GM12878 (cell line): ENCODE data around the gene NOP9. TPM values are rescaled to one million over a fixed set of nuclear protein-coding genes. Genes with fewer than 3 reads are reported as not detected.

Experiments
- BHLHE40 ChIP-seq, 2 experiments: fragments of 450-650 bp in 1 of 2; IDR thresholded peaks; 2 replicates each; pipeline ENCODE4 v1.6.1; 2011 to 2017; ENCODE audit warnings: low read depth in 2 of 2, borderline replicate concordance in 1 of 2, improper control_type of control experiment in 1 of 2, low read length in 1 of 2, mild to moderate bottlenecking in 1 of 2
- BRCA1 ChIP-seq: IDR thresholded peaks from 2 replicates; pipeline ENCODE4 v1.6.1; 2011; ENCODE audit warnings: low read depth, low read length, improper control_type of control experiment
- CBX3 ChIP-seq: fragments of 200-600 bp; sonication (generic); IDR thresholded peaks from 2 replicates; pipeline ENCODE4 v1.6.1; 2016; ENCODE audit warnings: low read depth, borderline replicate concordance
- FOS ChIP-seq: IDR thresholded peaks from 3 replicates; pipeline ENCODE4 v1.6.1; 2011; ENCODE audit warnings: borderline replicate concordance; ENCODE audit not compliant: insufficient read length; ENCODE audit errors: extremely low read depth
- IRF4 ChIP-seq: IDR thresholded peaks from 2 replicates; pipeline ENCODE4 v1.6.1; 2011; ENCODE audit warnings: low read depth, low read length
- KLF5 ChIP-seq: fragments of 450-650 bp; IDR thresholded peaks from 2 replicates; pipeline ENCODE4 v1.6.1; 2014; ENCODE audit warnings: mild to moderate bottlenecking; ENCODE audit not compliant: partially characterized antibody
- MEF2A ChIP-seq: IDR thresholded peaks from 2 replicates; pipeline ENCODE4 v1.6.1; 2011; ENCODE audit warnings: low read depth, mild to moderate bottlenecking, low read length, moderate library complexity; ENCODE audit not compliant: insufficient read depth
- NR2F1 ChIP-seq: fragments of 450-650 bp; conservative IDR thresholded peaks from 2 replicates; pipeline ENCODE4 v1.6.1; 2017; ENCODE audit warnings: mild to moderate bottlenecking
- PAX5 ChIP-seq: IDR thresholded peaks from 2 replicates; pipeline ENCODE4 v1.6.1; 2011; ENCODE audit warnings: low read depth, low read length, borderline replicate concordance
- SIX5 ChIP-seq: IDR thresholded peaks from 2 replicates; pipeline ENCODE4 v1.6.1; 2011; ENCODE audit warnings: mild to moderate bottlenecking, low read depth, low read length, moderate library complexity; ENCODE audit not compliant: severe bottlenecking
- SRF ChIP-seq, 2 experiments: IDR thresholded peaks; 2 replicates each; pipeline ENCODE4 v1.6.1; 2011; ENCODE audit warnings: low read depth in 2 of 2, low read length in 2 of 2, mild to moderate bottlenecking in 1 of 2, moderate library complexity in 1 of 2
- TARDBP ChIP-seq: IDR thresholded peaks from 2 replicates; pipeline ENCODE4 v1.6.1; 2016; ENCODE audit warnings: borderline replicate concordance
- ZNF207 ChIP-seq: fragments of 450-650 bp; IDR thresholded peaks from 2 replicates; pipeline ENCODE4 v1.6.1; 2014; ENCODE audit warnings: antibody characterized with exemption, mild to moderate bottlenecking, borderline replicate concordance
- polyA plus RNA-seq, 11 experiments: library from polyadenylated mRNA; depleted of rRNA in 4 of 11; unstranded in 6 of 11; stranded (reverse) in 5 of 11; fragments of >200 nt; fragmentation: Nextera tagmentation in 4 of 11; fragmentation: Illumina TruSeq in 1 of 11; extraction: Ambion mirVana in 4 of 11; extraction: Trizol in 1 of 11; gene quantifications; 1 replicate in 1 of 11; 2 replicates in 10 of 11; pipeline versions ENCODE4 v1.2.1 to v1.2.3, GENCODE V29; 2011 to 2016; ENCODE audit warnings: inconsistent platforms in 2 of 11, missing spikeins in 2 of 11, low read depth in 1 of 11
- total RNA-seq, 4 experiments: library from RNA; depleted of rRNA in 3 of 4; stranded (reverse); fragments of >200 nt in 3 of 4; fragmentation: Illumina TruSeq in 1 of 4; extraction: Trizol in 1 of 4; gene quantifications; 2 replicates each; pipeline versions ENCODE4 v1.2.1 to v1.2.3, GENCODE V29; 2013 to 2021
- TF ChIP-seq, protein P1 (sequence below): fragments of 450-650 bp; IDR thresholded peaks from 2 replicates; pipeline ENCODE4 v1.6.1; 2017; ENCODE audit warnings: mild to moderate bottlenecking, low read depth, inconsistent platforms; ENCODE audit not compliant: poor library complexity, severe bottlenecking
- TF ChIP-seq, protein P2 (sequence below): fragments of 450-650 bp; IDR thresholded peaks from 2 replicates; pipeline ENCODE4 v1.6.1; 2017; ENCODE audit warnings: mild to moderate bottlenecking, moderate library complexity
- TF ChIP-seq, protein P3 (sequence below): fragments of 450-650 bp; IDR thresholded peaks from 2 replicates; pipeline ENCODE4 v1.6.1; 2017; ENCODE audit warnings: mild to moderate bottlenecking, moderate library complexity
- TF ChIP-seq, protein P4 (sequence below): IDR thresholded peaks from 2 replicates; pipeline ENCODE4 v1.6.1; 2012; ENCODE audit warnings: low read depth, low read length, improper control_type of control experiment

Gene NOP9
- total and polyA plus RNA-seq, 10 of the 15 experiments (the other 5 are each of a cell fraction or from before 2014, with no cell fraction given): 2.4 to 43.9 (median 20.3) TPM

DNA sequence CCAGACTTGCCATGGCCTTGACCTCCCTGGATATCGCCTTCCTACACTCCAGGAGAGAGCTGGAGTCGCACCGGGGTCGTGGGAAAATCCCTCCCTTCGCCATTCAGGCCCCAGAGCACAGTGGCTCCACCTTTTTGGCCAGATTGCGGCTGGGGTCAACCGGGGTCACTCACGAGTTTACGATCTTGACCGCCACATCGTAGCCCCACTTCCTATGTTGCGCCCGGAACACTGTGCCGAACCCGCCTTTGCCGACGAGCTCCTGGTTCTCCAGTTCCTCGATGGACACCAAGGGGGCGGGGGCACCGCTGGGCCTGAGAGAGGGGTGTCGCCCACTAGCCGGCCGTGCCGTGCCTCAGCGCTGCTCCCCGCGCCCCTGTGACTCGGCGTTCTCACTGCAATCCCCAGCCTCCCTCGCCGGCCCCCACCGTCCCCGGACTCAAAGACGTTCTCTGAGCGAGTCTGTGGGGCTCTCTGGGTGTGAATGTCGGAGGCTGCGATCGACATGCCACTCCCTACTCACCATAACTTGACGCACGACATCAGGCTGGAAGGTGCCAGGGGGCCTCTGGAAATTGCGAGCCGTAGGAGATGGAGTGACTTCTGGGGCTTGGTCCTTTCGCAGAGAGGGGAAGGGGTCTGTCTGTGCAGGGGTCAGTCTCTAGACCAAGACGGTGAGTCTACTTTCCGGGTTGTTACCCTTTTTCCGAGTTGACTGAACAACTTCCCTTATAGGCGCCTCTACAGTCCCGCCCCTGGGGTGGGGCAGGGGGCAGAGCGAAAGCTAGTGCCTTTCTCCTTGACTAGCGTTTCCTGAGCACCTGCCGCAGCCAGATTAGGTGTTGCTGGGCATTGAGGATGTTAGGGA lies 39.9 kb downstream of the NOP9 start, which contains the start of gene RIPK3 (continued):
- TF ChIP-seq, protein P1, sequence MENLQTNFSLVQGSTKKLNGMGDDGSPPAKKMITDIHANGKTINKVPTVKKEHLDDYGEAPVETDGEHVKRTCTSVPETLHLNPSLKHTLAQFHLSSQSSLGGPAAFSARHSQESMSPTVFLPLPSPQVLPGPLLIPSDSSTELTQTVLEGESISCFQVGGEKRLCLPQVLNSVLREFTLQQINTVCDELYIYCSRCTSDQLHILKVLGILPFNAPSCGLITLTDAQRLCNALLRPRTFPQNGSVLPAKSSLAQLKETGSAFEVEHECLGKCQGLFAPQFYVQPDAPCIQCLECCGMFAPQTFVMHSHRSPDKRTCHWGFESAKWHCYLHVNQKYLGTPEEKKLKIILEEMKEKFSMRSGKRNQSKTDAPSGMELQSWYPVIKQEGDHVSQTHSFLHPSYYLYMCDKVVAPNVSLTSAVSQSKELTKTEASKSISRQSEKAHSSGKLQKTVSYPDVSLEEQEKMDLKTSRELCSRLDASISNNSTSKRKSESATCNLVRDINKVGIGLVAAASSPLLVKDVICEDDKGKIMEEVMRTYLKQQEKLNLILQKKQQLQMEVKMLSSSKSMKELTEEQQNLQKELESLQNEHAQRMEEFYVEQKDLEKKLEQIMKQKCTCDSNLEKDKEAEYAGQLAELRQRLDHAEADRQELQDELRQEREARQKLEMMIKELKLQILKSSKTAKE: no peak
- no peak for TF ChIP-seq ZNF207
- TF ChIP-seq, protein P2, sequence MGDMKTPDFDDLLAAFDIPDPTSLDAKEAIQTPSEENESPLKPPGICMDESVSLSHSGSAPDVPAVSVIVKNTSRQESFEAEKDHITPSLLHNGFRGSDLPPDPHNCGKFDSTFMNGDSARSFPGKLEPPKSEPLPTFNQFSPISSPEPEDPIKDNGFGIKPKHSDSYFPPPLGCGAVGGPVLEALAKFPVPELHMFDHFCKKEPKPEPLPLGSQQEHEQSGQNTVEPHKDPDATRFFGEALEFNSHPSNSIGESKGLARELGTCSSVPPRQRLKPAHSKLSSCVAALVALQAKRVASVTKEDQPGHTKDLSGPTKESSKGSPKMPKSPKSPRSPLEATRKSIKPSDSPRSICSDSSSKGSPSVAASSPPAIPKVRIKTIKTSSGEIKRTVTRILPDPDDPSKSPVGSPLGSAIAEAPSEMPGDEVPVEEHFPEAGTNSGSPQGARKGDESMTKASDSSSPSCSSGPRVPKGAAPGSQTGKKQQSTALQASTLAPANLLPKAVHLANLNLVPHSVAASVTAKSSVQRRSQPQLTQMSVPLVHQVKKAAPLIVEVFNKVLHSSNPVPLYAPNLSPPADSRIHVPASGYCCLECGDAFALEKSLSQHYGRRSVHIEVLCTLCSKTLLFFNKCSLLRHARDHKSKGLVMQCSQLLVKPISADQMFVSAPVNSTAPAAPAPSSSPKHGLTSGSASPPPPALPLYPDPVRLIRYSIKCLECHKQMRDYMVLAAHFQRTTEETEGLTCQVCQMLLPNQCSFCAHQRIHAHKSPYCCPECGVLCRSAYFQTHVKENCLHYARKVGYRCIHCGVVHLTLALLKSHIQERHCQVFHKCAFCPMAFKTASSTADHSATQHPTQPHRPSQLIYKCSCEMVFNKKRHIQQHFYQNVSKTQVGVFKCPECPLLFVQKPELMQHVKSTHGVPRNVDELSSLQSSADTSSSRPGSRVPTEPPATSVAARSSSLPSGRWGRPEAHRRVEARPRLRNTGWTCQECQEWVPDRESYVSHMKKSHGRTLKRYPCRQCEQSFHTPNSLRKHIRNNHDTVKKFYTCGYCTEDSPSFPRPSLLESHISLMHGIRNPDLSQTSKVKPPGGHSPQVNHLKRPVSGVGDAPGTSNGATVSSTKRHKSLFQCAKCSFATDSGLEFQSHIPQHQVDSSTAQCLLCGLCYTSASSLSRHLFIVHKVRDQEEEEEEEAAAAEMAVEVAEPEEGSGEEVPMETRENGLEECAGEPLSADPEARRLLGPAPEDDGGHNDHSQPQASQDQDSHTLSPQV: no peak
- TF ChIP-seq BHLHE40 (IDR thresholded peaks at IDR 0.05; ENCODE audit: borderline replicate concordance in 1 of 2, low read depth in 2 of 2, low read length in 1 of 2): peak in 1 of 2 experiments; percentile 19; a peak in 1 of 4 replicates
- TF ChIP-seq SIX5: no peak
- TF ChIP-seq, protein P3, sequence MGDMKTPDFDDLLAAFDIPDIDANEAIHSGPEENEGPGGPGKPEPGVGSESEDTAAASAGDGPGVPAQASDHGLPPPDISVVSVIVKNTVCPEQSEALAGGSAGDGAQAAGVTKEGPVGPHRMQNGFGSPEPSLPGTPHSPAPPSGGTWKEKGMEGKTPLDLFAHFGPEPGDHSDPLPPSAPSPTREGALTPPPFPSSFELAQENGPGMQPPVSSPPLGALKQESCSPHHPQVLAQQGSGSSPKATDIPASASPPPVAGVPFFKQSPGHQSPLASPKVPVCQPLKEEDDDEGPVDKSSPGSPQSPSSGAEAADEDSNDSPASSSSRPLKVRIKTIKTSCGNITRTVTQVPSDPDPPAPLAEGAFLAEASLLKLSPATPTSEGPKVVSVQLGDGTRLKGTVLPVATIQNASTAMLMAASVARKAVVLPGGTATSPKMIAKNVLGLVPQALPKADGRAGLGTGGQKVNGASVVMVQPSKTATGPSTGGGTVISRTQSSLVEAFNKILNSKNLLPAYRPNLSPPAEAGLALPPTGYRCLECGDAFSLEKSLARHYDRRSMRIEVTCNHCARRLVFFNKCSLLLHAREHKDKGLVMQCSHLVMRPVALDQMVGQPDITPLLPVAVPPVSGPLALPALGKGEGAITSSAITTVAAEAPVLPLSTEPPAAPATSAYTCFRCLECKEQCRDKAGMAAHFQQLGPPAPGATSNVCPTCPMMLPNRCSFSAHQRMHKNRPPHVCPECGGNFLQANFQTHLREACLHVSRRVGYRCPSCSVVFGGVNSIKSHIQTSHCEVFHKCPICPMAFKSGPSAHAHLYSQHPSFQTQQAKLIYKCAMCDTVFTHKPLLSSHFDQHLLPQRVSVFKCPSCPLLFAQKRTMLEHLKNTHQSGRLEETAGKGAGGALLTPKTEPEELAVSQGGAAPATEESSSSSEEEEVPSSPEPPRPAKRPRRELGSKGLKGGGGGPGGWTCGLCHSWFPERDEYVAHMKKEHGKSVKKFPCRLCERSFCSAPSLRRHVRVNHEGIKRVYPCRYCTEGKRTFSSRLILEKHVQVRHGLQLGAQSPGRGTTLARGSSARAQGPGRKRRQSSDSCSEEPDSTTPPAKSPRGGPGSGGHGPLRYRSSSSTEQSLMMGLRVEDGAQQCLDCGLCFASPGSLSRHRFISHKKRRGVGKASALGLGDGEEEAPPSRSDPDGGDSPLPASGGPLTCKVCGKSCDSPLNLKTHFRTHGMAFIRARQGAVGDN: peak; percentile 29; the same call in 1 of the 2 replicates
- TF ChIP-seq, protein P4, sequence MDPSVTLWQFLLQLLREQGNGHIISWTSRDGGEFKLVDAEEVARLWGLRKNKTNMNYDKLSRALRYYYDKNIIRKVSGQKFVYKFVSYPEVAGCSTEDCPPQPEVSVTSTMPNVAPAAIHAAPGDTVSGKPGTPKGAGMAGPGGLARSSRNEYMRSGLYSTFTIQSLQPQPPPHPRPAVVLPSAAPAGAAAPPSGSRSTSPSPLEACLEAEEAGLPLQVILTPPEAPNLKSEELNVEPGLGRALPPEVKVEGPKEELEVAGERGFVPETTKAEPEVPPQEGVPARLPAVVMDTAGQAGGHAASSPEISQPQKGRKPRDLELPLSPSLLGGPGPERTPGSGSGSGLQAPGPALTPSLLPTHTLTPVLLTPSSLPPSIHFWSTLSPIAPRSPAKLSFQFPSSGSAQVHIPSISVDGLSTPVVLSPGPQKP: no peak
- TF ChIP-seq TARDBP: no peak
- no peak for TF ChIP-seq CBX3
- TF ChIP-seq PAX5: no peak
- no peak for TF ChIP-seq SRF (IDR thresholded peaks at IDR 0.05; ENCODE audit: low read depth in 2 of 2, low read length in 2 of 2)
- TF ChIP-seq MEF2A: no peak
- TF ChIP-seq IRF4: no peak
- no peak for TF ChIP-seq BRCA1
- TF ChIP-seq FOS: no peak
- TF ChIP-seq KLF5: no peak
- TF ChIP-seq NR2F1: peak; percentile 92
